HG02973 (cell line): ENCODE measurements around the gene PRKCA.

ENCODE experiments used
- ATAC-seq: cut with Tn5 transposase; IDR thresholded peaks from one replicate; pipeline ENCODE4 v1.9.1; 2021; ENCODE audit warnings: moderate library complexity; ENCODE audit not compliant: unreplicated experiment

PRKCA gene

GRCh38 chr17:66747578-66748275 is 445.3 kb downstream of the PRKCA start:
- no peak for ATAC-seq

GRCh38 chr17:66748578-66748977 is 446.2 kb downstream of the PRKCA start:
- ATAC-seq = no peak

GRCh38 chr17:66749217-66749832 is 446.9 kb downstream of the PRKCA start:
- no peak for ATAC-seq

- ATAC-seq = no peak
Measured at GRCh38 chr17:66750116-66750515, 447.7 kb downstream of the PRKCA start.

- ATAC-seq = no peak
Measured at GRCh38 chr17:66750781-66751543, 448.5 kb downstream of the PRKCA start.

GRCh38 chr17:66751771-66752170 is 449.4 kb downstream of the PRKCA start:
- ATAC-seq = no peak

GRCh38 chr17:66752411-66752810 is 450.0 kb downstream of the PRKCA start:
- ATAC-seq = no peak

- ATAC-seq = no peak
Measured at GRCh38 chr17:66753126-66753920, 450.9 kb downstream of the PRKCA start.

GRCh38 chr17:66755101-66755943 is 452.9 kb downstream of the PRKCA start:
- ATAC-seq = no peak

GRCh38 chr17:66755944-66756290 is 453.5 kb downstream of the PRKCA start:
- no peak for ATAC-seq

- no peak for ATAC-seq
Measured at GRCh38 chr17:66760324-66760723, 457.9 kb downstream of the PRKCA start.

- ATAC-seq = no peak
Measured at GRCh38 chr17:66762276-66762675, 459.9 kb downstream of the PRKCA start.

GRCh38 chr17:66763056-66763455 is 460.6 kb downstream of the PRKCA start:
- ATAC-seq = no peak

- ATAC-seq = no peak
Measured at GRCh38 chr17:66764506-66764905, 462.1 kb downstream of the PRKCA start.

GRCh38 chr17:66767154-66767933 is 464.9 kb downstream of the PRKCA start:
- no peak for ATAC-seq

- ATAC-seq = no peak
Measured at GRCh38 chr17:66769911-66770310, 467.5 kb downstream of the PRKCA start.

- no peak for ATAC-seq
Measured at GRCh38 chr17:66772148-66772812, 469.9 kb downstream of the PRKCA start.

- ATAC-seq = no peak
Measured at GRCh38 chr17:66775271-66775670, 472.9 kb downstream of the PRKCA start.

- ATAC-seq = no peak
Measured at GRCh38 chr17:66775881-66776400, 473.5 kb downstream of the PRKCA start.
